Stimulated activated CD8-positive, alpha-beta memory T cell treated with anti-CD3 and anti-CD28 coated beads, Interleukin-4, amount 100 ng/mL, for 4 hours (primary cell): ENCODE measurements around the gene ADGRL3.
"Not testable (repeated sequence)": the region's sequence is repeated elsewhere in the genome, so short reads cannot be mapped to it uniquely, and the experiment has no call there.

Source experiments
- DNase-seq, 2 donors: peaks; one replicate each; pipeline ENCODE4 v3.0.0-alpha.2; 2020; ENCODE audit warnings: low read depth in 2 of 2, low spot score in 1 of 2

ADGRL3 gene

DNA sequence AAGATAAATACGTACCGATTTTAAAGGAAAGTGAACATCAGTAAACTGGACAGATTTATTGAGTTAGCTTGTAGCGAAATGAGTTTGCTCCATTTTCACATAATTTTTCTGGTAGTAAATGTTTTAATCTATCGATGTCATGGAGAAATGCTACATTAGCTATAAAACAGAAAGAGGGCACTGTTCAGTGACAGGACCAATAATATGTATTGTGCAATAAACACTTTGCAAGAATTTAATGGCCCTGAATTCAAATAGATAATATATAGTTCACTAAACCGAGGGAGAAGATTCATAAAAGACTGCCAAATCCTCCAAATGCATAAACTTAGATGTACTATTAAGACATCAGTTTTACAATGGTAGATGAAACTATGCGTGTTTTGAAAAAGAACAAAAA, 516.3 kb downstream of the ADGRL3 start:
- DNase-seq: no peak

DNA sequence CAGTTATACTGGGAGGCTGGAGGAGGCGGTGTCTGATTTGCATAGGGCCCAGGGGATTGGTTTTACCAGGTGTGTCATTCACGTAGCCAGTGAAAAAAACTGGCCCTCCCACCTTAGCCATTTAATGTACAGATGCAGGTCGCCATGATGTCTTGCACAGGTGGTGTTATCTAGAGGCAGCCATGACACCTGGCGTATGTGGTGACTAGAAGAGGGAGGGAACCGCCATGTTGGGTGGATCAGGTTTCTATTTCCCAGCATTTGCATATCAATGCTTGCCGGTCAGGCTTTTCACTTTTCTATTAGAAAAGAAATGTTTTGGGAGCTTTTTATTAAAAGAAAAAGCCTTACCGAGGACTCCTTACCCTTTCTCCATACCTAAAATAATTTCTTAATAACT, 523.4 kb downstream of the ADGRL3 start:
- no peak for DNase-seq

DNA sequence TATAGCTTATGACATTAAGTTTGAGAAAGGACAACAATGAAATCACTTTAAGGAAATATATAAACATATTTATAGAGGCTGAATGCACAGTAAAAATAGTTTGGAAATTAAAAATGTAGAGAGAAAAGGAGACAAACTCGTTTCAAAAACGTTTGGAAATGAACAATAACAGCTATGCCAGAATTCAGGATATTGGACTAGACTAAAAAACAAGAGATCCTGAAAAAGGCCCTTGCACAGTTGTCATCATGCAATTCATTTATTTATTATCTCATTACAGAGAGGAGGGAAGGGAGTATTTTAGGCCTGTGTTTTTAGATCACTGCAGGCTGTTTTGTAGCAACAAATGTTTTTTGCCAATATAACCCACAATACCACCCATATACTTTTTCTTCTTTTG, 527.2 kb downstream of the ADGRL3 start:
- DNase-seq: no peak

DNA sequence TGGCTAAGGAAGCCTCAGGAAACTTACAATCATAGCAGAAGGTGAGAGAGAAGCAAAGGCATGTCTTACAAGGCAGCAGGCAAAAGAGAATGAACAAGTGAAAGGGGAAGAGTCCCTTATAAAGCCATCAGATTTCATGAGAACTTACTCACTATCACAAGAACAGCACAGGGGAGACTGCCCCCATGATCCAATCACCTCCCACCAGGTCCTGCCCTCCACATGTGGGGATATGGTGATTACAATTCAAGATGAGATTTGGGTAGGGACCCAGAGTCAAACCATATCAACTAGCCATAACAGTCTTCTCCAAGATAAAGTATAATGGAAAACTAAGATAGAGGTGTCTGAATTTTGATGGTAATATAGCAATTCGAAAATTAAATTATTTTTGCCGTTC, 534.3 kb downstream of the ADGRL3 start:
- no peak for DNase-seq

DNA sequence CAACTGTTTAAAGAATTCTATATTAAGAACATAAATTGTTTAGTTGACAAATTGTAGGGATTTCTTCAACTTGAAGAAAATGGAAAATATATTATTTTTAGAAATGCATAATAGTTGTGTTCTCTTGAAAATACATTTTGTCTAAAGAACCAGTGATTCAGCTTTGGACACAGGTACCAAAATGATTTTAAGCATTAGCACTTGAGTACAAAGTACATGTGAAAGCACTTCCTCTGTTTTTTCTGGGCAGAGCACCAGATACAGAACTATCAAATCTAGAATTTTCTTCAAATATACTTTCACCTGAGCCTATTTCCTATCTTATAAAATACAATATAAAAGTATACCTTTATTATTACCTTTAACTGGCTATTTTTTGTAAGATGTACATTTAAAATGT, 539.8 kb downstream of the ADGRL3 start:
- no peak for DNase-seq

DNA sequence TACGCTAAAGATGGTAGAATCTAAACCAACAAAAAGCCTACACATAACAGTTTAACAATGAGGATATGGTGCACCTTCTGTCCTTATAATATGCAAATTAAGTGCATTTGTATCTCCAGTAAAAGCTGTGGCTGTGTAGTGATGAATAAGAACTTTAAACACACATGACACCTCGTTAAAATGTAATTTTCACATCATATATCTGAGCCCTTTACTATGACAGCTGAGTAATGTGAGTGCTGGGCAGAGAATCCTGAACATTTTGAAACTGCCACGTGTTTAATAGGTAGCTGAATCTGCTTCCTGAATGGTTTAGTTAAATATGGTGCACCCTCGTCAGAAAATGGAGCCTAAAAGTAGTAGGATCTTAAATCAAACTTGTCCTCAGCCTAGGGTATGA, 540.8 kb downstream of the ADGRL3 start:
- DNase-seq: no peak

DNA sequence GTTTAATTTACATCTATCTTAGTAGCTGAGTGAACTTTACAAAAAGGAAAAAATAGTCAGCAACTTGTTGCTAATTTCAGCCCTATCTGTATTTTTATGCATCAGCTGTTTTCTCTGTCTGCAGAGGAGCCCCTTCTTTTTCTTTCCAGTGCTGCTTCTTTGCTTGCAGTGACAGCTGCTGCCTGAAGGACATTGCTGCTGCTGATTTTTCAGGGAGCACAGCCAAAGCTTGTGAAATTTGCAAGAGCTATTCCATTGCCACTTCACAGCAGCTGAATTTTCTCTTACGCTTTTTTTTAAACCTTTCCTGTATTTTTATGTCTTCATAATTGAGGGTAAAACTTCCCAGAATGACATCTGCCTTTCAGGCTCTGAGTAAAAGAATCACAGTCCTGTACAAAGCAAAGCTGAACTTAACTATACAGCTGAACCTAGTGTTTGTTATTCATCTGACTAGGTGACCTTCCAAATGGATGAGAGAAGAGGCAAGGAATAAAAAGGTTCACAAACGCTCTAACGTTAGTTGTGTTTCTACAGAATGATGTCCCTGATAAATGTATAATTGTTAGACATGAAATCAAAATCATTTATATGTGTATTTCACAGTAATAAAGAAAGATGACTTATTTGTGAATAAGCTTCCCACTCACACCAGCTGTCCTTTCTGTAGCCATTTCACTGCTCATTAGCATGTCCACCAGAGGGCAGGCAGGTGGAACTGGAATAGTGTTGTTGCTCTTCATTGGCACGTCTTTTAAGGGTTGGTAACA, 541.4 kb downstream of the ADGRL3 start:
- DNase-seq: no peak

DNA sequence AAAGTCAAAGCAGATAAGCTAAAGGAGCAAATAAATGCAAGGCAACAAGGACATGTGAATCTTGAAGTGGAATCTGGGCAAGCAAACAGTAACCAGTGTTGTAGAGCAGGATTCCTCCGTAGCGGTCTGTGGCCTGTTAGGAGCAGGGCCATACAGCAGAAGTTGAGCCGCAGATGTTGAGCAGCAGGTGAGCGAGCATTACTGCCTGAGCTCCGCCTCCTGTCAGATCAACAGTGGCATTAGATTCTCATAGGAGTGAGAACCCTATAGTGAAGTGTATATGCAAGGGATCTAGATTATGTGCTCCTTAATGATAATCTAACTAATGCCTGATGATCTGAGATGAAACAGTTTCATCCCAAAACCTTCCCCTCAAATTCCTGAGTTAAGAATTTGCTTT, 550.7 kb downstream of the ADGRL3 start:
- no peak for DNase-seq

DNA sequence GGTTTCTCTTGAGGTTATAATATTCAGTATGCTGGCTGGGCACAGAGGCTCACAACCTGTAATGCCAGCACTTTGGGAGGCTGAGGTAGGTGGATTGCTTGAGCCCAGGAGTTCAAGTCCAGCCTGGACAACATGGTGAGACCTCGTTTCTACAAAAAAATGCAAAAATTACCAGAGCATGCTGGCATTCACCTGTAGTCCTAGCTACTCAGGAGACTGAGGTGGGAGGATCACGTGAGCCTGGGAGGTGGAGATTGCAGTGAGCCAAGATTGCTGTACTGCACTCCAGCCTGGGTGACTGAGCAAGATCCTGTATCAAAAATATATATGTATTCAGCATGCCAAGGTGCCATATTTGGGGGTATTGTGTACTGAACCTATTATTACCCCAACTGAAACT, 552.5 kb downstream of the ADGRL3 start:
- no peak for DNase-seq

DNA sequence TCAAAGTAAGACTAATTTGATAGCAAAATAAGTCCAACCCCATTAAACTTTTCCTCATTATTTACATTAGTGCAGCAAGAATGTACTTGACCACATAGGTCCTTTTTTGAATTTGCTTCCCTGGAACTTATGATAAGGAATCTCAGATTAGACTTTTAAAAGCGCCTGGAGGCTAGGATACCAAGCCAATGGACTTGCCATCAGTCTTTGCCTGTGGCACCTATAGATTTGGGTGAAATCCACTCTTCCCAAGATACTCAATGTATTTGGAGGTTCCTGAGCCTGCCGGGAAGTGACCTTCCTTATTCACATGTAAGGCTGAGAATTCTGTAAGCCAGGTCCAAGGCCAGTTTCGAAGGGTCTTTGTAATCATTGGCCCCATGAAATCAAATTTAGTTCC, 553.6 kb downstream of the ADGRL3 start:
- DNase-seq: no peak

DNA sequence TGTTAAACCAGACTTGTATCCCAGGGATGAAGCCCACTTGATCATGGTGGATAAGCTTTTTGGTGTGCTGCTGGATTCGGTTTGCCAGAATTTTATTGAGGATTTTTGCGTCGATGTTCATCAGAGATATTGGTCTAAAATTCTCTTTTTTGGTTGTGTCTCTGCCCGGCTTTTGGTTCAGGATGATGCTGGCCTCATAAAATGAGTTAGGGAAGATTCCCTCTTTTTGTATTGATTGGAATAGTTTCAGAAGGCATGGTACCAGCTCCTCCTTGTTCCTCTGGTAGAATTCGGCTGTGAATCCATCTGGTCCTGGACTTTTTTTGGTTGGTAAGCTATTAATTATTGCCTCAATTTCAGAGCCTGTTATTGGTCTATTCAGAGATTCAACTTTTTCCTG, 556.8 kb downstream of the ADGRL3 start:
- DNase-seq: not testable (repeated sequence)

DNA sequence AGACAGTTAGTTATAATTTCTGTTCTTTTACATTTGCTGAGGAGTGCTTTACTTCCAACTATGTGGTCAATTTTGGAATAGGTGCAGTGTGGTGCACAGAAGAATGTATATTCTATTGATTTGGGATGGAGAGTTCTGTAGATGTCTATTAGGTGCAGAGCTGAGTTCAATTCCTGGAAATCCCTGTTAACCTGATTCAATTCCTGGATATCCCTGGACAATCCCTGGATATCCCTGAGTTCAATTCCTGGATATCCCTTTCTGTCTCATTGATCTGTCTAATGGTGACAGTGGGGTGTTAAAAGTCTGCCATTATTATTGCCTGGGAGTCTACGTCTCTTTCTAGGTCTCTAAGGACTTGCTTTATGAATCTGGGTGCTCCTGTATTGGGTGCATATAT, 557.9 kb downstream of the ADGRL3 start:
- DNase-seq: not testable (repeated sequence)

DNA sequence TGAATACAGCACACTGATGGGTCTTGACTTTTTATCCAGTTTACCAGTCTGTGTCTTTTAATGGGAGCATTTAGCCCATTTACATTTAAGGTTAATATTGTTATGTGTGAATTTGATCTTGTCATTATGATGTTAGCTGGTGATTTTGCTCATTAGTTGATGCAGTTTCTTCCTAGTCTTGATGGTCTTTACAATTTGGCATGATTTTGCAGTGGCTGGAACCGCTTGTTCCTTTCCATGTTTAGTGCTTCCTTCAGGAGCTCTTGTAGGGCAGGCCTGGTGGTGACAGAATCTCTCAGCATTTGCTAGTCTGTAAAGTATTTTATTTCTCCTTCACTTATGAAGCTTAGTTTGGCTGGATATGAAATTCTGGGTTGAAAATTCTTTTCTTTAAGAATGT, 558.5 kb downstream of the ADGRL3 start:
- not testable (repeated sequence) for DNase-seq

DNA sequence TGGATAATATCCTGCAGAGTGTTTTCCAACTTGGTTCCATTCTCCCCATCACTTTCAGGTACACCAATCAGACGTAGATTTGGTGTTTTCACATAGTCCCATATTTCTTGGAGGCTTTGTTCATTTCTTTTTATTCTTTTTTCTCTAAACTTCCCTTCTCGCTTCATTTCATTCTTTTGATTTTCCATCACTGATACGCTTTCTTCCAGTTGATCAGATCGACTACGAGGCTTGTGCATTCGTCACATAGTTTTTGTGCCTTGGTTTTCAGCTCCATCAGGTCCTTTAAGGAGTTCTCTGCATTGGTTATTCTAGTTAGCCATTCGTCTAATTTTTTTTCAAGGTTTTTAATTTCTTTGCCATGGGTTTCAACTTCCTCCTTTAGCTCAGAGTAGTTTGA, 559.1 kb downstream of the ADGRL3 start:
- not testable (repeated sequence) for DNase-seq

DNA sequence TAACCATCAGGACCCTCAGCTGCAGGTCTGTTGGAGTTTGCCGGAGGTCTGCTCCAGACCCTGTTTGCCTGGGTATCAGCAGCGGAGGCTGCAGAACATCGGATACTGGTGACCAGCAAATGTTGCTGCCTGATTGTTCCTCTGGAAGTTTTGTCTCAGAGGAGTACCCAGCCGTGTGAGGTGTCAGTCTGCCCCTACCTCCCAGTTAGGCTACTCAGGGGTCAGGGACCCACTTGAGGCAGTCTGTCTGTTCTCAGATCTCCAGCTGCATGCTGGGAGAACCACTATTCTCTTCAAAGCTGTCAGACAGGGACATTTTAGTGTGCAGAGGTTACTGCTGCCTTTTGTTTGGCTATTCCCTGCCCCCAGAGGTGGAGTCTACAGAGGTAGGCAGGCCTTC, 559.8 kb downstream of the ADGRL3 start:
- DNase-seq: not testable (repeated sequence)

DNA sequence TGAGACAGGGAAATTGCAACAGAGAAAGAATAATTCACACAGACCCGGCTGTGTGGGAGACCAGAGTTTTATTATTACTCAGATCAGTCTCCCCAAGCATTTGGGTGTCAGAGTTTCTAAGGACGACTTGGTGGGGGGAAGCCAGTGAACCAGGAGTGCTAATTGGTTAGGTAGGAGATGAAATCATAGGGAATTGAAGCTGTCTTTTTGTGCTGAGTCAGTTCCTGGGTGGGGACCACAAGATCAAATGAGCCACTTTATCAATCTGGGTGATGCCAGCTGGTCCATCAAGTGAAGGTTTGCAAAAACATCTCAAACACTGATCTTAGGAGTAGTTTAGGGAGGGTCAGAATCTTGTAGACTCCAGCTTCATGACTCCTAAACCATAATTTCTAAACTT, 560.7 kb downstream of the ADGRL3 start:
- no peak for DNase-seq

DNA sequence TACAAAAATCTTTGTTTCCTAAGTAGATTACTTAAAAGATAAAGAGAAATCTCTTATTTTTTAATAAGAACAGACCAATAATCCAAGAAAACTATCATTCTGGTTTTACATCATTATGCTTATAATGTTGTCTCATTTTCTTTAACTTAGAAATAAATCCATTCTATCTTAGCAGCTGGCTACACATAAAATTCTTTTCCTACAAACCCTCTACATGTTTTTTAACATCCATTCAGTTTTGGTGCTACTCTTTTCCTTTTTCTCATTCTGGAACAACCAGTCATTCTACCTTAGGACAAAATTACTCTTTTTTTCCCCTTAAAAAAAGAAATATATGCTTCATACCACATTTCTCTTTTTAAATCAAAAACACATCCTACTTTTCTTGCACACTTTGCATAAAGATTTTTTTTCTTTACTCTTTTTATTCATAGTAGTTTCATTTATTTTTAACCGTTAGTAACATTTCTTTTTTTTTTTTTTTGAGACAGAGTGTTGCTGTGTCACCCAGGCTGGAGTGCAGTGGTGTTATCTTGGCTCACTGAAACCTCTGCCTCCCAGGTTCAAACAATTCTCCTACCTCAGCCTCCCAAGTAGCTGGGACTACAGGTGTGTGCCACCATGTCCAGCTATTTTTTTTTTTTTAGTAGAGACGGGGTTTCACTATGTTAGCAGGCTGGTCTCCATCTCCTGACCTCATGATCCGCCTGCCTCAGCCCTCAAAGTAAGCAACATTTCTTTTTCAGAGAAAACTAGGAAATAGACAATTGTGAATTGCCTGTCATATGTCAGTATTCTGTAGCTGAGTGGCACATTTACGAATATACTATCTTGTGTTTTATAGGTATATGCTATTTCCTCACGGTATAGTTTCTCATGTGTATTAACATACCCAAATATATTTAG, 562.8 kb downstream of the ADGRL3 start:
- DNase-seq: no peak

DNA sequence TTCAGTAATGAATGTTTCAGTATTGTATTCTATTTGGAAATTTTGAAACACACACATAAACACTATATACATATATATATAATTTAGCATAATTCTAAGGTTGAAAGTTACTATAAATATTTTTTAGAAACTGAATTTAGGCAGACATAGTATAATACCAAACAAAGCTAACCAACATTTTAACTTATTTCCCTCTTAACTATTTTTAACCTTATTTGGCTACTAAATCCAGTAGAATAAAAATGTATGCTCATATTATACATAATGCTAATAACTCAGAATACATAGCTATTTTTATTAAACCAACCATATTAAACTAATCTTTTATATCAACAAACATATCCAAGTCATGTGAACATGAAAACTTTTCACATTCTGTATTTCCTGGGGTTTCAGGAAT, 563.6 kb downstream of the ADGRL3 start:
- no peak for DNase-seq

DNA sequence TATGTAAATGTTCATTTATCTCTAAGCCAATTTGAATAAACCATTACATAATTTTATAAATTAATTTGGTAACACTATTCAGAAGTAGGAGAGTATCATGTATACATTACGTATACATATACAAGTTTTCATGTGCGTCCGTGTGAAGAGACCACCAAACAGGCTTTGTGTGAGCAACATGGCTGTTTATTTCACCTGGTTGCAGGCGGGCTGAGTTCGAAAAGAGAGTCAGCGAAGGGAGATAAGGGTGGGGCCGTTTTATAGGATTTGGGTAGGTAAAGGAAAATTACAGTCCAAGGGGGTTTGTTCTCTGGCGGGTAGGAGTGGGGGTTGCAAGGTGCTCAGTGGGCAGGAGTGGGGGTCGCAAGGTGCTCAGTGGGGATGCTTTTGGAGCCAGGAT, 564.0 kb downstream of the ADGRL3 start:
- DNase-seq: not testable (repeated sequence)

DNA sequence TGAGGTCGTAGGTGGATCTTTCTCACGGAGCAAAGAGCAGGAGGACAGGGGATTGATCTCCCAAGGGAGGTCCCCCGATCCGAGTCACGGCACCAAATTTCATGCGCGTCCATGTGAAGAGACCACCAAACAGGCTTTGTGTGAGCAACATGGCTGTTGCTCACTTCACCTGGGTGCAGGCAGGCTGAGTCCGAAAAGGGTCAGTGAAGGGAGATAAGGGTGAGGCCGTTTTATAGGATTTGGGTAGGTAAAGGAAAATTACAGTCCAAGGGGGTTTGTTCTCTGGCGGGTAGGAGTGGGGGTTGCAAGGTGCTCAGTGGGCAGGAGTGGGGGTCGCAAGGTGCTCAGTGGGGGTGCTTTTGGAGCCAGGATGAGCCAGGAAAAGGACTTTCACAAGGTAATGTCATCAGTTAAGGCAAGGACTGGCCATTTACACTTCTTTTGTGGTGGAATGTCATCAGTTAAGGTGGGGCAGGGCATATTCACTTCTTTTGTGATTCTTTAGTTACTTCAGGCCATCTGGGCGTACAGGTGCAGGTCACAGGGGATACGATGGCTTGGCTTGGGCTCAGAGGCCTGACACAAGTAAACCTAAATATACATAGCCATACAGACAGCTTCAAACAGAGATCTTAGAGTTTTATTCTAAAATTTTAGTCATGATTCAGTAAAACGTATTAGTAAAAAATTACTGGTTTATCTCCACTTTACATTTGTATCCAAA, 569.5 kb downstream of the ADGRL3 start:
- DNase-seq: not testable (repeated sequence)

DNA sequence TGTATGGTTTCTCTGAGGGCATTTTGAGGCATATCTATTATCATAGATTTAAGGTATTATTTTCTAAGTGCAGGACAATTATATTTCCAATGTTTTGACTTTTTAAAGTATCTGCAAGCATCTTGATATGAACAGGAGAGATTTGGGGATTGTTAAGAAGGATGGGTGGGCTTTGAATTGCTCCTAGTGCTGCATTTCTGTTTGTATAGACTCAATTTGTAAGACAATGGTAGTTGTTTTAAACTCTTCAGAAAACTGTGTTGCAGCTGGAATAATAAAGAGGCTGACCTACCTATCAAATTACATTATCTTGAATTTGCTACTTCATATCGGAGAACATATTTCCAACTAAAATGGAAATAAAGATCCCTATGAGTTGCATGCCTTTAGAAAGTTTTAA, 570.3 kb downstream of the ADGRL3 start:
- DNase-seq: no peak

DNA sequence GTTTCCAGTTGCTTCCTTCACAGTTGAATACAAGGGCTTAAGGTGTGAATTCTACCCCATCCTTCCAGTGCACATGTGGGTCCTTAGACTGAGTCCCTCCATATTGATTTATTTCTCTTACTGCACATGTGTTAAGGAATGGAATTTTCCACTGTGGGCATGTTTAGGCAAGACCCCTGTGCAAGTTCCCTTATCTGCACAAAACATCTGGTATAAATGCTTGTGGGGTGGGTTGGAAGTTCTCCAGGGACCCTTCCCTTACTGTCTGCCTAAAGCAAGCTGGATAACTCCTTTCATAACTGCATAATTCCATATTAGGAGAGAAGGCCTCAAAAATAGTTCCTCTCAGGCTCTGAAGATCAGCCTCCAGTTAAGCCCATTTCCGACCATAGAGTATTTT, 570.9 kb downstream of the ADGRL3 start:
- DNase-seq: no peak
